ENCODE results near the gene LIF.

DNA sequence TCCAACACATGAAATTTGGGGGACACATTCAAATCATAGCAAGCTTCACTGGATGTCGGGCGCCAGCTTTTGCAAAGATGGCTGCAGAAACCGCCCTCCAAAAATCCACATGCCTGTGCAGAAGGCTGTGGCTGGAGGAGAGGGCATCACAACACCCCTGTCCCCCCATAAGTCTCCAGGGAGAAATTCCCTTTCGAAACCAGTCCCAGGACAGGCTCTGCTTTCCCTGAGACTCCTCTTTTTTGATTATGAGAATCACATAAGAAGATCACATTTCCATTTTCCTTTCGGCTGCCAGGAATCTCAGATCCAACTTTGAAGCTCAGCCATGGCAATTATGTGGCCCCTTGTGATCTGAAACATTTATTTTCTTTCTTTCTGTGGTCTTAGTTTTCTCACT is 9.7 kb downstream of the LIF start:
- TF ChIP-seq CTCF (IDR thresholded peaks at IDR 0.05) (no peak), ZFX (IDR thresholded peaks at IDR 0.05; ENCODE audit: borderline replicate concordance) (no peak)

All from 22Rv1 (cell line).